ENCODE data around the gene DECR2. TPM values are rescaled to one million over a fixed set of nuclear protein-coding genes. Genes with fewer than 3 reads are reported as not detected.

Gene DECR2
- total RNA-seq, 1 donor from 2014 or later, result 14.6 TPM

DNA sequence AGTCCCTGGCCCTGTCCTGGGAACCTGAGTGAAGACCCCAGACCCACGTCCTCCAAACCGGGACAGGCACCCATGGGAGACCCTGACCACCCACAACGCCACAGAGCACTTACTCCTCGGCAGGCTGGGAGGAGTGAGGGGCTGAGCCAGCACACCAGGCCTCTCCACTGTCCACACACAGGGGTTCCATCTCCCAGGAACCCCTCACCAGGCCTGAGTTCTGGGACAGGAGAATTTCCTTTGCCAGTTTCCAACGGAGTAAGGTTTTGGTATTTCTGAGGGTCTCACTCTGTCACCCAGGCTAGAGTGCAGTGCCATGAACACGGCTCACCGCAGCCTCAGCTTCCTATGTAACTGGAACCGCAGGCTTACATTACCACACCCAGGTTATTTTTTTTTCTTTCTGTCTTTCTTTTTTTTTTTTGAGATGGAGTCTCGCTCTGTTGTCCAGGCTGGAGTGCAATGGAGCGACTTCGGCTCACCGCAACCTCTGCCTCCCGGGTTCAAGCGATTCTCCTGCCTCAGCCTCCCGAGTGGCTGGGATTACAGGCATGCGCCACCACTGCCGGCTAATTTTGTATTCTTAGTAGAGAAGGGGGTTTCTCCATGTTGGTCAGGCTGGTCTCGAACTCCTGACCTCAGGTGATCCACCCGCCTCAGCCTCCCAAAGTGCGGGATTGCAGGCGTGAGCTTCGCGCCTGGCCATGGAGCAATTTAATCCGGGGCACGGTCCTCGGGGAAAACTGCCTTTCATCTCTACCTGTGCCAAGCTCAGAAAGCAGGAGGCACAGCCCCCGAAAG, 21.5 kb upstream of the DECR2 start:
- Mint-ChIP-seq H3K4me3 (ENCODE audit: unreplicated experiment) (peak overlapping the region; percentile 88), H3K27ac (ENCODE audit: unreplicated experiment) (peak overlapping the region; percentile 30), H3K36me3 (ENCODE audit: low read depth, unreplicated experiment) (no peaks in the 10 kb centered on the region), H3K9me3 (ENCODE audit: unreplicated experiment) (no peaks in the 10 kb centered on the region), H3K4me1 (ENCODE audit: unreplicated experiment) (peaks cover 20% of the 10 kb centered on the region), H3K27me3 (ENCODE audit: unreplicated experiment) (peaks cover 14% of the 10 kb centered on the region)
- DNase-seq (ENCODE audit: low spot score), result no peak
- TF ChIP-seq CTCF (IDR thresholded peaks at IDR 0.05; ENCODE audit: unreplicated experiment), result no peak

- H3K4me1 Mint-ChIP-seq (ENCODE audit: unreplicated experiment), result peaks cover 20% of the 10 kb centered on the region
- peak overlapping the region; percentile 88 for H3K4me3 Mint-ChIP-seq (ENCODE audit: unreplicated experiment)
- no peaks in the 10 kb centered on the region for H3K9me3 Mint-ChIP-seq (ENCODE audit: unreplicated experiment)
- no peak for TF ChIP-seq CTCF (IDR thresholded peaks at IDR 0.05; ENCODE audit: unreplicated experiment)
- no peak for DNase-seq (ENCODE audit: low spot score)
- no peaks in the 10 kb centered on the region for H3K36me3 Mint-ChIP-seq (ENCODE audit: low read depth, unreplicated experiment)
- H3K27me3 Mint-ChIP-seq (ENCODE audit: unreplicated experiment), result peaks cover 14% of the 10 kb centered on the region
- H3K27ac Mint-ChIP-seq (ENCODE audit: unreplicated experiment), result no peak overlapping the region
Measured at GRCh38 chr16:380762-381011, 21.0 kb upstream of the DECR2 start.

- peak; percentile 49 for DNase-seq (ENCODE audit: low spot score)
- no peak for TF ChIP-seq CTCF (IDR thresholded peaks at IDR 0.05; ENCODE audit: unreplicated experiment)
- Mint-ChIP-seq H3K36me3 (ENCODE audit: low read depth, unreplicated experiment) (no peaks in the 10 kb centered on the region), H3K4me1 (ENCODE audit: unreplicated experiment) (peaks cover 20% of the 10 kb centered on the region), H3K27ac (ENCODE audit: unreplicated experiment) (no peak overlapping the region), H3K4me3 (ENCODE audit: unreplicated experiment) (peak overlapping the region; percentile 85), H3K27me3 (ENCODE audit: unreplicated experiment) (peaks cover 14% of the 10 kb centered on the region), H3K9me3 (ENCODE audit: unreplicated experiment) (no peaks in the 10 kb centered on the region)
Measured at GRCh38 chr16:381012-381788, 20.5 kb upstream of the DECR2 start.

- peak; percentile 62 for DNase-seq (ENCODE audit: low spot score)
- Mint-ChIP-seq H3K4me3 (ENCODE audit: unreplicated experiment) (peak within 1 kb of the TSS; percentile 86), H3K27me3 (ENCODE audit: unreplicated experiment) (peaks cover 14% of the 10 kb centered on the region), H3K27ac (ENCODE audit: unreplicated experiment) (peak within 1 kb of the TSS; percentile 84), H3K36me3 (ENCODE audit: low read depth, unreplicated experiment) (no peaks in the 10 kb centered on the region), H3K4me1 (ENCODE audit: unreplicated experiment) (peaks cover 20% of the 10 kb centered on the region), H3K9me3 (ENCODE audit: unreplicated experiment) (no peaks in the 10 kb centered on the region)
- TF ChIP-seq CTCF (IDR thresholded peaks at IDR 0.05; ENCODE audit: unreplicated experiment), result no peak
Measured at GRCh38 chr16:381789-382717, 19.6 kb upstream of the DECR2 start, which contains the start of gene PGAP6. TSS of gene PGAP6 (minus strand) at chr16:381978. CDS start at chr16:381821, 157 bp downstream.

Data from endothelial cell (in vitro differentiated cells).